ENCODE data around the gene DACH1.

DACH1 gene

GRCh38 chr13:71803066-71803465, 63.9 kb downstream of the DACH1 start:
- no peak for ATAC-seq
- no peak for TF ChIP-seq ZNF565 (CRISPR knock-in tag; conservative IDR thresholded peaks at IDR 0.05; ENCODE audit: low read depth)
- TF ChIP-seq SNAI2 (CRISPR knock-in tag; IDR thresholded peaks at IDR 0.05), result no peak
- no peak for TF ChIP-seq CREB5 (CRISPR knock-in tag; IDR thresholded peaks at IDR 0.05; ENCODE audit: low read depth)
- TF ChIP-seq ISL1 (CRISPR knock-in tag; IDR thresholded peaks at IDR 0.05), result no peak
- no peak for TF ChIP-seq ZFP3 (CRISPR knock-in tag; IDR thresholded peaks at IDR 0.05)
- no peak for TF ChIP-seq GLIS3 (CRISPR knock-in tag; IDR thresholded peaks at IDR 0.05)
- no peak for TF ChIP-seq TCF4 (CRISPR knock-in tag; IDR thresholded peaks at IDR 0.05; ENCODE audit: borderline replicate concordance)
- TF ChIP-seq ZNF70 (CRISPR knock-in tag; IDR thresholded peaks at IDR 0.05), result no peak
- no peak for TF ChIP-seq ZC3H10 (CRISPR knock-in tag; IDR thresholded peaks at IDR 0.05)
- TF ChIP-seq ARNTL (CRISPR knock-in tag; IDR thresholded peaks at IDR 0.05; ENCODE audit: borderline replicate concordance, low read depth), result no peak
- no peak for TF ChIP-seq CSRNP3 (CRISPR knock-in tag; IDR thresholded peaks at IDR 0.05)
- TF ChIP-seq TOX (CRISPR knock-in tag; IDR thresholded peaks at IDR 0.05; ENCODE audit: borderline replicate concordance), result no peak
- no peak for TF ChIP-seq TSHZ2 (CRISPR knock-in tag; IDR thresholded peaks at IDR 0.05)
- TF ChIP-seq PATZ1 (CRISPR knock-in tag; IDR thresholded peaks at IDR 0.05; ENCODE audit: borderline replicate concordance), result no peak

GRCh38 chr13:71801781-71802180, 65.2 kb downstream of the DACH1 start:
- peak; percentile 60; the same call in 2 of the 3 replicates for ATAC-seq
- no peak for TF ChIP-seq OSR1 (CRISPR knock-in tag; IDR thresholded peaks at IDR 0.05)
- TF ChIP-seq BACH2 (CRISPR knock-in tag; IDR thresholded peaks at IDR 0.05; ENCODE audit: borderline replicate concordance), result no peak
- no peak for TF ChIP-seq CSRNP3 (CRISPR knock-in tag; IDR thresholded peaks at IDR 0.05)
- peak; percentile 92 for TF ChIP-seq TCF4 (CRISPR knock-in tag; IDR thresholded peaks at IDR 0.05; ENCODE audit: borderline replicate concordance)
- TF ChIP-seq ZFP30 (CRISPR knock-in tag; IDR thresholded peaks at IDR 0.05), result no peak
- TF ChIP-seq ESRRG (CRISPR knock-in tag; IDR thresholded peaks at IDR 0.05), result no peak
- no peak for TF ChIP-seq ZNF8 (CRISPR knock-in tag; IDR thresholded peaks at IDR 0.05)
- peak; percentile 84 for TF ChIP-seq TSHZ2 (CRISPR knock-in tag; IDR thresholded peaks at IDR 0.05)
- peak; percentile 35; the same call in 1 of the 2 replicates for TF ChIP-seq ZNF70 (CRISPR knock-in tag; IDR thresholded peaks at IDR 0.05)
- TF ChIP-seq CREB5 (CRISPR knock-in tag; IDR thresholded peaks at IDR 0.05; ENCODE audit: low read depth), result no peak

All from SK-N-SH treated with all-trans-retinoic acid at 6 μM for 48 hours (cell line).